HCT116 (cell line): ENCODE data around the gene ROBO1. TPM values are rescaled to one million over a fixed set of nuclear protein-coding genes. Genes with fewer than 3 reads are reported as not detected.
"Not testable (repeated sequence)": the region's sequence is repeated elsewhere in the genome, so short reads cannot be mapped to it uniquely, and the experiment has no call there.

Experiments used
- ATAC-seq: fragments of 200-7000 bp; cut with Tn5 transposase; 2 replicates; pipeline ENCODE4 v1.9.1; 2020; ENCODE audit warnings: mild to moderate bottlenecking, moderate library complexity
- BruUV-seq: library from RNA; stranded (reverse); fragments of 400-500 nt; replicated peaks from 2 replicates; lab custom pipeline; 2021; lab: Mats Ljungman, UMichigan
- CTCF ChIA-PET: fragments of 300-600 bp; sonication (Branson Sonifier 250); formaldehyde crosslinking; loops from one replicate; lab custom pipeline; 2021; ENCODE audit warnings: antibody characterized with exemption; lab: Charles Lee
- POLR2A ChIA-PET: fragments of 300-600, 350-600 bp; sonication (Branson Sonifier 250); formaldehyde crosslinking; loops from one replicate; lab custom pipeline; 2021; ENCODE audit warnings: antibody characterized with exemption; lab: Charles Lee
- RAD21 ChIA-PET, 2 experiments: fragments of 300-600 bp; sonication (Branson Sonifier 250); formaldehyde crosslinking; loops; one replicate each; lab custom pipeline; 2023; ENCODE audit warnings: low total read pairs in 2 of 2; ENCODE audit not compliant: uncharacterized antibody in 2 of 2, unreplicated experiment in 2 of 2, low non-redundant PET in 1 of 2; lab: Charles Lee
- DNase-seq: peaks from one replicate; pipeline ENCODE4 v3.0.0-alpha.2; 2010; ENCODE audit warnings: low read depth, low spot score
- H2AFZ ChIP-seq: fragments of 200-600 bp; shearing (Covaris generic), sonication (generic); 2 replicates; pipeline ENCODE4 v1.6.1; 2017; ENCODE audit warnings: low read depth, mixed run types, mixed read lengths, antibody characterized with exemption, low read length; ENCODE audit not compliant: poor library complexity, severe bottlenecking
- H3K27ac ChIP-seq: 2 replicates; pipeline ENCODE4 v1.5.1; 2012; ENCODE audit warnings: low read depth, low read length
- H3K27me3 ChIP-seq: fragments of 200-600 bp; sonication (generic); 2 replicates; pipeline ENCODE4 v1.6.1; 2016; ENCODE audit warnings: mixed run types, low read length, mixed read lengths; ENCODE audit not compliant: insufficient read depth
- H3K36me3 ChIP-seq, 2 experiments: fragments of 200-500 bp in 1 of 2; fragments of 200-600 bp in 1 of 2; sonication (Bioruptor generic) in 1 of 2; sonication (generic) in 1 of 2; 2 replicates each; pipeline versions ENCODE4 v1.5.1 to v1.6.1; 2014 to 2016; ENCODE audit warnings: low read length in 2 of 2, inconsistent platforms in 1 of 2, mixed read lengths in 1 of 2, mixed run types in 1 of 2; ENCODE audit not compliant: insufficient read depth in 2 of 2, control insufficient read depth in 1 of 2
- H3K4me1 ChIP-seq, 2 experiments: fragments of 200-600 bp in 1 of 2; sonication (generic) in 1 of 2; 2 replicates each; pipeline versions ENCODE4 v1.5.1 to v1.6.1; 2012 to 2017; ENCODE audit warnings: low read length in 2 of 2, inconsistent platforms in 1 of 2, mild to moderate bottlenecking in 1 of 2, mixed read lengths in 1 of 2, mixed run types in 1 of 2, moderate library complexity in 1 of 2; ENCODE audit not compliant: insufficient read depth in 2 of 2, control insufficient read depth in 1 of 2
- H3K4me2 ChIP-seq: fragments of 200-600 bp; sonication (generic); 2 replicates; pipeline ENCODE4 v1.6.1; 2017; ENCODE audit warnings: mixed run types, low read length, mixed read lengths
- H3K4me3 ChIP-seq, 2 experiments: fragments of 200-600 bp in 1 of 2; sonication (generic) in 1 of 2; replicated peaks in 1 of 2; 2 replicates each; pipeline ENCODE4 v1.5.1; 2011 to 2016; ENCODE audit warnings: low read length in 2 of 2, control low read depth in 1 of 2, low read depth in 1 of 2, mild to moderate bottlenecking in 1 of 2, mixed read lengths in 1 of 2, mixed run types in 1 of 2
- H3K79me2 ChIP-seq: fragments of 200-600 bp; sonication (generic); 2 replicates; pipeline ENCODE4 v1.6.1; 2017; ENCODE audit warnings: mild to moderate bottlenecking, mixed run types, low read length, moderate library complexity, mixed read lengths; ENCODE audit not compliant: insufficient read depth
- H3K9ac ChIP-seq: fragments of 200-600 bp; sonication (generic); 2 replicates; pipeline ENCODE4 v1.6.1; 2016; ENCODE audit warnings: low read length, mixed read lengths
- H3K9me2 ChIP-seq: fragments of 200-600 bp; sonication (generic), shearing (Covaris generic); 2 replicates; pipeline ENCODE4 v1.6.1; 2017; ENCODE audit warnings: mixed run types, mild to moderate bottlenecking, moderate library complexity; ENCODE audit not compliant: insufficient read depth
- H3K9me3 ChIP-seq, 2 experiments: fragments of 200-500 bp in 1 of 2; fragments of 200-600 bp in 1 of 2; sonication (Bioruptor generic) in 1 of 2; sonication (generic) in 1 of 2; 2 replicates each; pipeline ENCODE4 v1.6.1; 2014 to 2017; ENCODE audit warnings: low read length in 2 of 2, mixed read lengths in 2 of 2, inconsistent platforms in 1 of 2, low read depth in 1 of 2, mild to moderate bottlenecking in 1 of 2, mixed run types in 1 of 2, moderate library complexity in 1 of 2; ENCODE audit not compliant: control insufficient read depth in 1 of 2, insufficient read depth in 1 of 2
- H4K20me1 ChIP-seq: fragments of 200-600 bp; sonication (generic), shearing (Covaris generic); 2 replicates; pipeline ENCODE4 v1.6.1; 2017; ENCODE audit warnings: mixed run types, mild to moderate bottlenecking, moderate library complexity; ENCODE audit not compliant: insufficient read depth
- SP1 ChIP-seq: IDR thresholded peaks from 2 replicates; pipeline ENCODE4 v1.6.1; 2012; ENCODE audit warnings: low read depth
- ZFX ChIP-seq: fragments of 450-650 bp; IDR thresholded peaks from 2 replicates; pipeline ENCODE4 v1.6.1; 2017
- intact Hi-C: fragments of 100-400 bp; cut with micrococcal nuclease; formaldehyde crosslinking; loops from 2 replicates; pipeline ENCODE4 v1.10.0; 2022
- total RNA-seq: library from RNA; stranded (reverse); gene quantifications from one replicate; pipeline ENCODE4 v1.2.1, GENCODE V29; 2021; ENCODE audit not compliant: unreplicated experiment

Gene ROBO1
- total RNA-seq, 1 experiment from 2014 or later, result 0.27 TPM

GRCh38 chr3:79306934-79307570 lies 460.7 kb downstream of the ROBO1 start:
- H3K4me3 ChIP-seq, result no peak overlapping the region
- no peak overlapping the region for H3K27ac ChIP-seq
- no peaks in the 10 kb centered on the region for H4K20me1 ChIP-seq
- POLR2A ChIA-PET, result no interaction called here
- H3K9me3 ChIP-seq, result peaks cover 7 to 13% of the 10 kb centered on the region in 2 experiments; a peak in 2 of 4 replicates
- CTCF ChIA-PET, result no interaction called here
- no peak for TF ChIP-seq SP1
- TF ChIP-seq ZFX, result no peak
- no peaks in the 10 kb centered on the region for H3K9me2 ChIP-seq
- no peak overlapping the region for H3K9ac ChIP-seq
- ATAC-seq (no peak), DNase-seq (no peak)
- intact Hi-C loops, result no loop called here
- H3K27me3 ChIP-seq, result no peaks in the 10 kb centered on the region
- RAD21 ChIA-PET, result no interaction called here
- H3K36me3 ChIP-seq, result no peaks in the 10 kb centered on the region
- H3K79me2 ChIP-seq, result no peaks in the 10 kb centered on the region
- no peaks in the 10 kb centered on the region for H3K4me1 ChIP-seq
- no TSS peak for BruUV-seq
- no peak overlapping the region for H2AFZ ChIP-seq
- H3K4me2 ChIP-seq, result no peak overlapping the region

- H3K36me3 ChIP-seq, intact Hi-C loops: not testable (repeated sequence)
Measured at GRCh38 chr3:79299949-79300635, 467.7 kb downstream of the ROBO1 start.

More at GRCh38 chr3:79299949-79300635, 467.7 kb downstream of the ROBO1 start:
- POLR2A ChIA-PET, H3K4me1 ChIP-seq, BruUV-seq, H3K9me2 ChIP-seq, H3K27ac ChIP-seq, H3K4me2 ChIP-seq, H3K27me3 ChIP-seq, H3K4me3 ChIP-seq, H3K79me2 ChIP-seq, ATAC-seq, RAD21 ChIA-PET, H3K9ac ChIP-seq, CTCF ChIA-PET, H2AFZ ChIP-seq, DNase-seq, H4K20me1 ChIP-seq: not testable (repeated sequence)
- peaks cover 4 to 13% of the 10 kb centered on the region in 2 experiments; a peak in 2 of 4 replicates for H3K9me3 ChIP-seq
